LNCaP clone FGC (cell line): Measurements from ENCODE around the gene POLR2I.
"Not testable (repeated sequence)": the region's sequence is repeated elsewhere in the genome, so short reads cannot be mapped to it uniquely, and the experiment has no call there.

Experiments used
- DNase-seq: peaks from one replicate; pipeline ENCODE4 v3.0.0-alpha.2; 2011; ENCODE audit warnings: low read depth
- H3K4me3 ChIP-seq: 2 replicates; pipeline ENCODE4 v1.5.1; 2011; ENCODE audit warnings: mild to moderate bottlenecking, low read depth, low read length, control low read depth
- TF ChIP-seq, protein P1 (sequence below): IDR thresholded peaks from 2 replicates; pipeline ENCODE4 v1.5.1; 2012; ENCODE audit warnings: mild to moderate bottlenecking; ENCODE audit not compliant: control insufficient read depth, insufficient read depth; ENCODE audit errors: extremely low read depth

The POLR2I gene

DNA sequence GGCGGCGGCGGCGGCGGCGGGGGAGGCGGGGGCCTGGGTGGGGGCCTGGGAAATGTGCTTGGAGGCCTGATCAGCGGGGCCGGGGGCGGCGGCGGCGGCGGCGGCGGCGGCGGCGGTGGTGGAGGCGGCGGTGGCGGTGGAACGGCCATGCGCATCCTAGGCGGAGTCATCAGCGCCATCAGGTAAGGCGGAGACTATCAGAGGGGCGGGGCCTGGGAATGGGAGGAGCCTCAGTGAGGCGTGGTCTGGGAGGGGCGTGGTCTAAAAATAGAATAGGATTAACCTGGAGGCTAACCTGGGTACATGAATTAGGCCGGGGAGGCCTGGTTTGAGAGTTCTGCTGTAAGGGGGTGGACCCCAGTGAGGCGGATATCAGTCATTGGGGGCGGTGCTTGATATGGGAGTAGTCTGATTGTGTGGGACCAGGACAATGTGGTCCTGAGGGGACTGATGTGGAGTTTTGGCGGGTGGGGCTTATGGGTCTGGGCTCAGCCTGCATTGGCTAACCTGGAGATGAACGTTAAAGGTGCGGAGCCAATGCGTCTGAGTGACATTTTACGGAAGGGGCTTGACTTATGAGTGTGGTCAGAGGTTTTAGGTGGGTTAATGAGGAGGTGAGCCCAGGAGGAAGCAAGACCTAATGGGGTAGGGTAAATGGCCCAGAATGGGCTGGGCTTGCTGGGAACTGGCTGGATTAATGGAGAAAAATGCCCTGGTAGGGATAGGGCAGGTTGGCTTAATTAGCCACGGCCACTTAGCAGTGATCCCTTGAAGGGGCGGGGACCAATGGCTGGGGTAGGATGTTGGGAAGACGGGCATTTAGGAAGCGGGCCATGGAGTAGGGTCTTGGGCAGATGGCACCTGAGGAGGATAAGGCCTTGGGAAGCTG lies 26.6 kb upstream of the POLR2I start:
- H3K4me3 ChIP-seq: peak overlapping the region; percentile 90
- TF ChIP-seq, protein P1, sequence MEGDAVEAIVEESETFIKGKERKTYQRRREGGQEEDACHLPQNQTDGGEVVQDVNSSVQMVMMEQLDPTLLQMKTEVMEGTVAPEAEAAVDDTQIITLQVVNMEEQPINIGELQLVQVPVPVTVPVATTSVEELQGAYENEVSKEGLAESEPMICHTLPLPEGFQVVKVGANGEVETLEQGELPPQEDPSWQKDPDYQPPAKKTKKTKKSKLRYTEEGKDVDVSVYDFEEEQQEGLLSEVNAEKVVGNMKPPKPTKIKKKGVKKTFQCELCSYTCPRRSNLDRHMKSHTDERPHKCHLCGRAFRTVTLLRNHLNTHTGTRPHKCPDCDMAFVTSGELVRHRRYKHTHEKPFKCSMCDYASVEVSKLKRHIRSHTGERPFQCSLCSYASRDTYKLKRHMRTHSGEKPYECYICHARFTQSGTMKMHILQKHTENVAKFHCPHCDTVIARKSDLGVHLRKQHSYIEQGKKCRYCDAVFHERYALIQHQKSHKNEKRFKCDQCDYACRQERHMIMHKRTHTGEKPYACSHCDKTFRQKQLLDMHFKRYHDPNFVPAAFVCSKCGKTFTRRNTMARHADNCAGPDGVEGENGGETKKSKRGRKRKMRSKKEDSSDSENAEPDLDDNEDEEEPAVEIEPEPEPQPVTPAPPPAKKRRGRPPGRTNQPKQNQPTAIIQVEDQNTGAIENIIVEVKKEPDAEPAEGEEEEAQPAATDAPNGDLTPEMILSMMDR: no peak
- DNase-seq: peak; percentile 52

DNA sequence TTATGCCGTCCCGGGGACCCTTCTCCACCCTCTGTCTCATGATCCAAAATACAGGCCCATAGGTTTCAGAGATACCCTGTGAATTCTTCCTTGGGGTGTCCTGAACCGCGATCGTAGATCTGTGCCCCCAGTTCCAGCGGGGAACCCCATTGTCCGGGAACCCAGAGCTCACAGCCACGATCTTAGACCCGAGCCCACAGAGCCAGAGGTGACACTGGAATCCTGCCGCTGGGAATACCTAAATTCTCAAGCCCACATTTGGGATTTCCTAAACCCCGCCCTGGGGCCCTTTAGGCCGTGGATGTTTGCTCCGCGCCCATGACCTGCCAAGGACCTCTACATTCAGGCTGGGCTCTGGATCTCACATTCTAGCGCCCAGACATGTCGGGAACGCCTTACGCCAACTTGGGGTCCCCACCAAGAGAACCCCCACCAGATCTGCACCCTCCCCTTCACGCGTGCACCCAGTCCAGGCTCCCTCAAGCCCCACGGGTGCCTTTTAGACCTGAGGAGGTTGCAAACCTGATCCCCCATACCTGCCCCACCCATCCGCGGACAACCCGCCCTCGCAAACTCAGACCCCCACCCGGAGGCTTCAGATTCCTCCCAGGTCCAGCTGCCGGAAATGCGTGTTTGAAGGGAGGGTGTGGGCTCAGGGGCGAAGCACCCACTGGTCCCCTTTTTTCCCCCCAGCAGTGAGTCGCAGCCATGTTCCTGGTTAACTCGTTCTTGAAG lies 25.8 kb upstream of the POLR2I start:
- H3K4me3 ChIP-seq: peak overlapping the region; percentile 90
- no peak for DNase-seq
- TF ChIP-seq, protein P1: no peak

DNA sequence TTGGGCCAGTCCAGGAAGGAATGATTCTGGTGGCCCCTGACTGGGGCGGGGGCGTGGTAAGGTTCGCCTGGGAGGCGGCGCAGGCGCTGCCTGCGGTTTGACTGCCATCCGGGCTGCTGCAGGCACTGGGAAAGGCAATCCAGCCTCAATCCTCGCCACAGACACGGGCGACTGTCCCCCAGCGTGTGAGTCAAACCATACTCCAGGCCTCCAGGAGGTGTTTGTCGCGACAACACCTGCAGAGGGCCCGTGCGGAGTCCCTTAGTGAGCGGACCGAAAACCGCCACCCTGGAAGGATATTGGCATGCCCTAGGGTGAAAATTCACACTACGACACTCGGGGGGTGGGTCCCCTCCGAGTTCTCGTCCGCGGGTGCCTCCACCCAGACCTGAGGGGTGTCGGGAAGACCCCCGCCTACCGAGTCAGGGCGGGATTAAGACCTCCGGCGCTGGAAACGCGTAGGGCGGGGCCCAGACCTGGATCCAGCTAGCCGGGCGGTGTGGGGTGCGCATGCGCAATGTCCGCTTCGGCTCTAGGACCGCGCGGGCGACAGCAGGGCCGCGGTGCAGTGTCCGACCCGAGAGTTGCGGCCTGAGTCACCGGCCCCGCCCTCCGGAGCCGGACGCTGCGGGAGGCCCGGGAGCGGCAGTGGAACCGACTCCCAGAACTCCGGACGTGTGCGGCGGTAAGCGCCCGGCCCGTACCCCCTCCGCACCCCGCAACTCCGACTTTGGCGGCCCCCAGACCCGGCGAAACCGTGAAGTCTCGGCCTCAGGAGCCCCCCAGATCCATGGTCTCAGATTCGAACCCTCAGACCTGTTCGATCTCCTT lies 25.0 kb upstream of the POLR2I start, which contains the start of gene CAPNS1:
TSS of gene CAPNS1 (plus strand) at position 594 of the 831 bp plus-strand sequence. CDS start 946 bp downstream, outside the sequence.
- peak; percentile 82 for DNase-seq
- TF ChIP-seq, protein P1: no peak
- H3K4me3 ChIP-seq: peak within 1 kb of the TSS; percentile 90

GRCh38 chr19:36139120-36139472 lies 24.4 kb upstream of the POLR2I start:
- TF ChIP-seq, protein P1: no peak
- DNase-seq: no peak
- peak overlapping the region; percentile 90 for H3K4me3 ChIP-seq

- peak; percentile 97 for DNase-seq
- TF ChIP-seq, protein P1: no peak
- H3K4me3 ChIP-seq: no peak overlapping the region
Measured at GRCh38 chr19:36136964-36137686, 22.4 kb upstream of the POLR2I start.

GRCh38 chr19:36134867-36135266 lies 20.2 kb upstream of the POLR2I start:
- not testable (repeated sequence) for DNase-seq, H3K4me3 ChIP-seq

DNA sequence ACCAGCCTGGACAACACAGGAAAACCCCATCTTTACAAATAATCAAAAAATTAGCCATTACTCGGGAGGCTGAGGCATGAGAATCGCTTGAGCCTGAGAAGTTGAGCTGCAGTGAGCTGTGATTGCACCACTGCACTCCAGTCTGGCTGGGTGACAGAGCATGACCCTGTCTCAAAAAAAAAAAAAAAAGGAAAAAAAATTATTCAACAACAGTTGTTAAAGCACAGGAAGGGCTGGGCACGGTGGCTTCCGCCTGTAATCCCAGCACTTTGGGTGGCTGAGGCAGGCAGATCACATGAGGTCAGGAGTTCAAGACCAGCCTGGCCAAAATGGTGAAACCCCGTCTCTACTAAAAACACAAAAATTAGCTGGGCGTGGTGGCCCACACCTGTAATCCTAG lies 16.5 kb upstream of the POLR2I start:
- not testable (repeated sequence) for DNase-seq, H3K4me3 ChIP-seq
